Suprapubic skin (tissue), 3 donors: ENCODE measurements around the gene TMEM184B.

ENCODE experiments used
- CTCF ChIP-seq, 2 donors: fragments of 200-600 bp in 1 of 2; fragments of 450-650 bp in 1 of 2; sonication (generic) in 1 of 2; IDR thresholded peaks; one replicate each; pipeline ENCODE4 v1.5.1; 2016 to 2019; ENCODE audit warnings: antibody characterized with exemption in 2 of 2, mild to moderate bottlenecking in 1 of 2, moderate library complexity in 1 of 2
- POLR2AphosphoS5 ChIP-seq, 3 donors: sonication (generic); formaldehyde crosslinking; IDR thresholded peaks; one replicate each; pipeline ENCODE4 v1.6.1; 2017; ENCODE audit warnings: antibody characterized with exemption in 3 of 3

GRCh38 chr22:38226853-38227649, 45.8 kb downstream of the TMEM184B start:
- TF ChIP-seq CTCF (IDR thresholded peaks at IDR 0.05) (no peak), POLR2AphosphoS5 (IDR thresholded peaks at IDR 0.05) (no peak)
